NOMO-1 (cell line): ENCODE results near the gene USH1C.

Experiments
- DNase-seq, 2 experiments: peaks; one replicate each; lab custom pipeline; 2025; ENCODE audit not compliant: unreplicated experiment in 2 of 2; lab: John Stamatoyannopoulos, UW

Gene USH1C

DNA sequence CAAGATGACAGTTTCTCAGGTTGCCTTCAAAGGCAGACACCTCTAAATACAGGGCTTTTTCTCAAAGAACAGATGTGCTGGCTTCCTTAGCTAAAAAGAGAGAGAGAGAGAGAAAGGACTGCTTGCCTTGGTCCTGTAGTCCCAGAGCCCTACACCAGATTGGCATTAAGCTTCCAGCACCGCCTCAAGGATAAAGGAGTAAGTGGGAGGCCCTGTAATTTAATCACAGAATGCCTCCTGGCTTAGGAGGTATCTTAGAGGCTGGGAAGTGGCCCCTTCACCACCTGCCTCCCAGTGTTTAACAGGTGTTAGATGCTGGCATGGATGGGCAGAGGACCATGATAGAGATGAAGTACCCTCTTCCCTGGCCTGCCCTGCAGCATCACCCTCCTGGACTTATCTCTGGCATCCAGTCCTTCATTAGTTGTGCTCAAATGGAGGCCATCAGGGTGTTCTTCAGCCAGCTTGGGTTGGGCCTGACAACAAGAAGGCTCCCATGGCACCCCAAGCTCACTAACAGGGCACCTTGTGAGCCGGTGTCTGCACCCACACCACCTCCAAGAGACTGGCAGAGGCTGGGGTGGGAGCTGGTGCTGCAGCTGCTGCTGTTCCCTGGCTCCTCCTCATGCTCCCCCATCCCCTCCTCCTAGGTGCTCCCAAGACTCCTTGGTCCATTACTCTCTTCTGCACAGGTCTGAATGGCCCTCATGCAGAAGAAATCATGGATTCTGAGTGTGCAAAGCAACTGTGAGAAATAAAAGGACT lies 100.1 kb downstream of the USH1C start:
- DNase-seq = no peak
